Stomach (tissue), 9 donors: ENCODE results near the gene LINGO4. TPM values are rescaled to one million over a fixed set of nuclear protein-coding genes. Genes with fewer than 3 reads are reported as not detected.

Source experiments
- DNase-seq, 2 donors: peaks; one replicate each; pipeline versions ENCODE4 v3.0.0 to v3.0.0-alpha.2; 2013 to 2019
- H3K27ac ChIP-seq, 5 donors: fragments of 200-600 bp in 4 of 5; sonication (generic) in 4 of 5; one replicate each; pipeline ENCODE4 v1.5.1; 2013 to 2019; ENCODE audit warnings: mild to moderate bottlenecking in 1 of 5, moderate library complexity in 1 of 5
- H3K27me3 ChIP-seq, 3 donors: fragments of 200-600 bp; sonication (generic); one replicate each; pipeline ENCODE4 v1.5.1; 2017 to 2019; ENCODE audit warnings: mixed run types in 1 of 3
- H3K36me3 ChIP-seq, 4 donors: fragments of 200-600 bp; sonication (generic); 1 replicate in 3 of 4; 2 replicates in 1 of 4; pipeline ENCODE4 v1.5.1; 2016 to 2019
- H3K4me1 ChIP-seq, 4 donors: fragments of 200-600 bp; sonication (generic); one replicate each; pipeline ENCODE4 v1.5.1; 2016 to 2019
- H3K4me3 ChIP-seq, 4 donors: fragments of 200-600 bp; sonication (generic) in 3 of 4; one replicate each; pipeline ENCODE4 v1.5.1; 2016 to 2019; ENCODE audit warnings: mild to moderate bottlenecking in 1 of 4
- H3K9me3 ChIP-seq, 4 donors: fragments of 200-600 bp; sonication (generic); one replicate each; pipeline ENCODE4 v1.5.1; 2016 to 2019
- EP300 ChIP-seq: sonication (generic); formaldehyde crosslinking; IDR thresholded peaks from one replicate; pipeline ENCODE4 v1.6.1; 2017; ENCODE audit warnings: antibody characterized with exemption
- POLR2A ChIP-seq, 4 donors: fragments of 450-650 bp; IDR thresholded peaks; one replicate each; pipeline ENCODE4 v1.6.1; 2016; ENCODE audit warnings: antibody characterized with exemption in 4 of 4, control low read depth in 2 of 4, mild to moderate bottlenecking in 1 of 4, moderate library complexity in 1 of 4
- POLR2AphosphoS5 ChIP-seq, 3 donors: sonication (generic); formaldehyde crosslinking; IDR thresholded peaks; one replicate each; pipeline ENCODE4 v1.6.1; 2016; ENCODE audit warnings: antibody characterized with exemption in 3 of 3
- WGBS, 5 donors: extraction: QIAGEN DNeasy Blood & Tissue Kit in 3 of 5; methylation state at CpG; one replicate each; pipeline versions ENCODE4 v1.1.5 to v1.1.7; 2013 to 2018; 5-methylcytosine and 5-hydroxymethylcytosine counted together
- intact Hi-C: fragments of 100-400 bp; cut with DNase I; formaldehyde crosslinking; loops from one replicate; pipeline ENCODE4 v1.15.1; 2023; ENCODE audit warnings: low total_unique reads
- polyA plus RNA-seq, 3 donors: library from polyadenylated mRNA; stranded (reverse); fragments of 200-250 nt; gene quantifications; one replicate each; pipeline ENCODE4 v1.2.3, GENCODE V29; 2013
- total RNA-seq, 5 donors: library from RNA; depleted of rRNA; stranded (reverse); fragments of >200 nt; gene quantifications; one replicate each; pipeline versions ENCODE4 v1.1.0 to v1.2.3, GENCODE V29; 2014 to 2016
- TF ChIP-seq, protein P1 (sequence below), 7 experiments: fragments of 450-650 bp in 4 of 7; fragments of 200-600 bp in 3 of 7; sonication (generic) in 3 of 7; IDR thresholded peaks; one replicate each; pipeline ENCODE4 v1.5.1; 2016 to 2019; ENCODE audit warnings: antibody characterized with exemption in 7 of 7, control low read depth in 2 of 7, mild to moderate bottlenecking in 1 of 7
- donor health status: healthy with polysubstance abuse.
- donor health status: Bipolar disorder and iron deficiency.
- donor health status: healthy.

The LINGO4 gene
- total and polyA plus RNA-seq, 8 donors: 0.06 to 3.2 TPM; not detected in 6

DNA sequence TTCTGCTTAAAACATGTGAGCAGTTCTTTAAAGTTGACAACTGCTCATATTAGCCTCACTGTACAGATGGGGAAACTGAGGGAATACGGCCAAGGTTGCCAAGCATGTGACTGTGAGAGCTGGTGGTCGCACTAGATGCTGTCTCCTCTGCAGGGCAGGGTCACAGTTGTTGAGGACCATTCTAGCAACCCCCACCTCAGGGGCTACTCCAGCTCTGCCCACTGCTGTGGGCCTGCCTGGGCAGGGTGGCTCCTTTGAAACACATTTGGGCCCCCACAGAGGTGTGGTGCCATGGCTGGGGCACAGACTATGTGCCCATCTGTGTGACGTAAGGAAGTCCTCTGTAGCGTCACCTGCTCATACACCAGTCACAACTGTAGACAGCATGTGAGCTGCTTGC, 47.5 kb upstream of the LINGO4 start:
- TF ChIP-seq POLR2A (IDR thresholded peaks at IDR 0.05) (no peak), POLR2AphosphoS5 (IDR thresholded peaks at IDR 0.05) (no peak), EP300 (no peak)
- TF ChIP-seq, protein P1, sequence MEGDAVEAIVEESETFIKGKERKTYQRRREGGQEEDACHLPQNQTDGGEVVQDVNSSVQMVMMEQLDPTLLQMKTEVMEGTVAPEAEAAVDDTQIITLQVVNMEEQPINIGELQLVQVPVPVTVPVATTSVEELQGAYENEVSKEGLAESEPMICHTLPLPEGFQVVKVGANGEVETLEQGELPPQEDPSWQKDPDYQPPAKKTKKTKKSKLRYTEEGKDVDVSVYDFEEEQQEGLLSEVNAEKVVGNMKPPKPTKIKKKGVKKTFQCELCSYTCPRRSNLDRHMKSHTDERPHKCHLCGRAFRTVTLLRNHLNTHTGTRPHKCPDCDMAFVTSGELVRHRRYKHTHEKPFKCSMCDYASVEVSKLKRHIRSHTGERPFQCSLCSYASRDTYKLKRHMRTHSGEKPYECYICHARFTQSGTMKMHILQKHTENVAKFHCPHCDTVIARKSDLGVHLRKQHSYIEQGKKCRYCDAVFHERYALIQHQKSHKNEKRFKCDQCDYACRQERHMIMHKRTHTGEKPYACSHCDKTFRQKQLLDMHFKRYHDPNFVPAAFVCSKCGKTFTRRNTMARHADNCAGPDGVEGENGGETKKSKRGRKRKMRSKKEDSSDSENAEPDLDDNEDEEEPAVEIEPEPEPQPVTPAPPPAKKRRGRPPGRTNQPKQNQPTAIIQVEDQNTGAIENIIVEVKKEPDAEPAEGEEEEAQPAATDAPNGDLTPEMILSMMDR (IDR thresholded peaks at IDR 0.05): no peak
- H3K4me1 ChIP-seq: peaks cover 0 to 8% (median 0%) of the 10 kb centered on the region in 4 donors
- H3K9me3 ChIP-seq: no peaks in the 10 kb centered on the region
- WGBS, 5 donors: 90 to 100% (median 95%) methylated on average over 2 to 4 of the region's 4 CpGs
- no peak for DNase-seq
- peaks cover 0 to 45% (median 0%) of the 10 kb centered on the region in 3 donors for H3K27me3 ChIP-seq
- intact Hi-C loops: no loop called here
- H3K4me3 ChIP-seq: no peak overlapping the region
- no peaks in the 10 kb centered on the region for H3K36me3 ChIP-seq
- H3K27ac ChIP-seq: no peak overlapping the region

DNA sequence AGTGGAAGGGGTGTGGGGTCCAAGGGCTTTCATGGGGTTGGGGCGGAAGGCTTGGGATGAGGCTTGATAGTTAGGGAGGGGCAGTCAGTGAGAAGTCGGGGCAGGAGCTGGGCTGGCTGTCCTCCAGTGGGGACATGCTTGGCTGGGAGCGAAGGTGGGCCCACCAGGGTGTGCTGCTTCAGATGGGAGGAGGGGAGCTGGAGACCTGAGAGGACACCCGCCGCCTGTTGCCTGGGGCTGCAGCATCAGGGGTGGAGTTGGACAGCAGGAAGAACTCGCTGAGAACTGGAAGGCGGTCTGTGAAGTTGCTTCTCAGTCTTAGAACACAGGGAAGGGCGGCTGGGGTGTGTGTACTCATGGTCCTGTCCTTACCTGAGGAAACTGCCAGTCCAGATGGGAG, 46.7 kb upstream of the LINGO4 start:
- no peak overlapping the region for H3K4me3 ChIP-seq
- intact Hi-C loops: no loop called here
- no peak overlapping the region for H3K27ac ChIP-seq
- WGBS, 5 donors: 55 to 86% (median 80%) methylated on average over 4 to 8 of the region's 8 CpGs
- H3K9me3 ChIP-seq: no peaks in the 10 kb centered on the region
- no peaks in the 10 kb centered on the region for H3K36me3 ChIP-seq
- TF ChIP-seq POLR2A (IDR thresholded peaks at IDR 0.05) (no peak), POLR2AphosphoS5 (IDR thresholded peaks at IDR 0.05) (no peak), EP300 (no peak)
- TF ChIP-seq, protein P1 (IDR thresholded peaks at IDR 0.05): no peak
- DNase-seq: no peak
- peaks cover 0 to 8% (median 0%) of the 10 kb centered on the region in 4 donors for H3K4me1 ChIP-seq
- peaks cover 0 to 51% (median 0%) of the 10 kb centered on the region in 3 donors for H3K27me3 ChIP-seq

DNA sequence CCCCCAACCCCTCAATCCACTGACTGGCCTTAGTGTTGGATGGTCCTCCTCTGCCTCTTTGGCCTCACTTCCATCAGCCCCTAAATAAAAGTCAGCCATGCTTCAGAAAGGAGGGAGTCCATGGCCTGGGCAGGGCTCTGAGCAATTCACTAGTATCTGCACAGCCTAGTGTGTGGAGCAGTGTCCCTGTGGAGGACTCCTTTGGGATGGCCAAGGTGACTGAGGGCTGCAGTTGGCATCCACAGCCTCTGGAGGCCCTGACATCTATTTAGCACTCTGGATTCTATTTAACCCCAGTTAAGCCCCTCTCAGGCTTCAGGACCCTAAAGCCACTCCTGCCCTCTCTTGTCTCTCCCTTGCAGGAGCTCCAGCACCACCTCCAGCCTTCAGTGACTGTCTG, 44.7 kb upstream of the LINGO4 start:
- Histone ChIP-seq H3K36me3 (no peaks in the 10 kb centered on the region), H3K4me3 (no peak overlapping the region), H3K27me3 (peaks cover 0 to 57% (median 0%) of the 10 kb centered on the region in 3 donors), H3K27ac (no peak overlapping the region), H3K4me1 (peaks cover 0 to 8% (median 2%) of the 10 kb centered on the region in 4 donors), H3K9me3 (no peaks in the 10 kb centered on the region)
- DNase-seq: no peak
- intact Hi-C loops: no loop called here
- no peak for TF ChIP-seq POLR2A (IDR thresholded peaks at IDR 0.05)
- TF ChIP-seq, protein P1 (IDR thresholded peaks at IDR 0.05): no peak
- no peak for TF ChIP-seq POLR2AphosphoS5 (IDR thresholded peaks at IDR 0.05)
- no peak for TF ChIP-seq EP300

DNA sequence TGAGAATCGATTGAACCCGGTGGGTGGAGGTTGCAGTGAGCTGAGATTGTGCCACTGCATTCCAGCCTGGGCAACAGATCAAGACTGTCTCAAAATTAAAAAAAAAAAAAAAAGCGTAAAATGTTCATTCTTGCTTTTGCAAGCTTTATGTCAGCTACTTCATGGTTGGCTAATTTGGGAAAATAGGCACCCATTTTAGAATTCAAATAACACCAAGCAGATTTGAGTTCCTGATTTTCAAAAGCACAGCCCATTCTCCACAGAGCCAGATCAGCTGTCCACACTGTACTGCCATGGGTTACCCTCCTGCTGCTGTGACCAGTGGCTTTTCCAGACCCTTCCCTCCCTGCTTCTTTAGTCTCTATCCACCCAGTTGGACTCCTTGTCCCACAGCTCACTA, 43.9 kb upstream of the LINGO4 start:
- 65 to 76% (median 73%) methylated on average over 3 of the region's 3 CpGs for WGBS, 5 donors
- TF ChIP-seq, protein P1 (IDR thresholded peaks at IDR 0.05): no peak
- no peak for TF ChIP-seq POLR2A (IDR thresholded peaks at IDR 0.05)
- no peak for TF ChIP-seq POLR2AphosphoS5 (IDR thresholded peaks at IDR 0.05)
- TF ChIP-seq EP300: no peak
- H3K36me3 ChIP-seq: no peaks in the 10 kb centered on the region
- H3K4me1 ChIP-seq: peaks cover 0 to 8% (median 2%) of the 10 kb centered on the region in 4 donors
- DNase-seq: no peak
- peaks cover 0 to 57% (median 0%) of the 10 kb centered on the region in 3 donors for H3K27me3 ChIP-seq
- no peak overlapping the region for H3K27ac ChIP-seq
- intact Hi-C loops: no loop called here
- H3K4me3 ChIP-seq: no peak overlapping the region
- no peaks in the 10 kb centered on the region for H3K9me3 ChIP-seq
